ENCODE data around the gene IER3. TPM values are rescaled to one million over a fixed set of nuclear protein-coding genes. Genes with fewer than 3 reads are reported as not detected.
A peak's percentile ranks its signal among the peaks of the same experiment; 100 is the strongest.

Gene IER3
- total and polyA plus RNA-seq, 2 of the 13 experiments (the other 11 are each of a cell fraction or from before 2014, with no cell fraction given) = 51.1 to 131 TPM

GRCh38 chr6:30768634-30769087, 24.3 kb upstream of the IER3 start (continued):
- TF ChIP-seq CBX1 (IDR thresholded peaks at IDR 0.05; ENCODE audit: low read depth) = peak; percentile 6
- no peak for TF ChIP-seq ZNF160 (CRISPR knock-in tag; IDR thresholded peaks at IDR 0.05)
- 0 out of 2 replicates have a peak, but pooled peaks have one; percentile 37 for TF ChIP-seq SALL2 (CRISPR knock-in tag; IDR thresholded peaks at IDR 0.05)
- no peak for TF ChIP-seq ZNF703 (CRISPR knock-in tag; IDR thresholded peaks at IDR 0.05; ENCODE audit: borderline replicate concordance)
- TF ChIP-seq RARA (CRISPR knock-in tag; IDR thresholded peaks at IDR 0.05) = no peak
- TF ChIP-seq ZSCAN25 (CRISPR knock-in tag; IDR thresholded peaks at IDR 0.05) = no peak
- TF ChIP-seq ZNF720 (CRISPR knock-in tag; IDR thresholded peaks at IDR 0.05) = no peak
- TF ChIP-seq RBM22 (optimal IDR thresholded peaks at IDR 0.05; ENCODE audit: low read length) = peak; percentile 74
- no peak for TF ChIP-seq ZBTB40 (IDR thresholded peaks at IDR 0.05)
- TF ChIP-seq ZBTB40 (CRISPR knock-in tag; IDR thresholded peaks at IDR 0.05) = peak; percentile 43; the same call in 1 of the 2 replicates
- 0 out of 2 replicates have a peak, but pooled peaks have one; percentile 41 for TF ChIP-seq ZNF616 (CRISPR knock-in tag; IDR thresholded peaks at IDR 0.05; ENCODE audit: low read depth)
- no peak for TF ChIP-seq DBP (CRISPR knock-in tag; IDR thresholded peaks at IDR 0.05; ENCODE audit: not compliant biosample characterization)
- TF ChIP-seq RFX5 (IDR thresholded peaks at IDR 0.05; ENCODE audit: low read depth, low read length) = no peak
- TF ChIP-seq AHDC1 (CRISPR knock-in tag; IDR thresholded peaks at IDR 0.05; ENCODE audit: borderline replicate concordance) = 0 out of 2 replicates have a peak, but pooled peaks have one; percentile 19
- TF ChIP-seq DDIT3 (CRISPR knock-in tag; IDR thresholded peaks at IDR 0.05) = no peak
